K562 (cell line): Measurements from ENCODE around the gene MUC7. TPM values are rescaled to one million over a fixed set of nuclear protein-coding genes. Genes with fewer than 3 reads are reported as not detected.

Experiments used
- ATAC-seq: fragments of 200-7000 bp; cut with Tn5 transposase; 3 replicates; pipeline ENCODE4 v1.9.1; 2020; ENCODE audit warnings: moderate library complexity
- BruUV-seq: library from RNA; stranded (reverse); fragments of 400-500 nt; replicated peaks from 2 replicates; lab custom pipeline; 2021; lab: Mats Ljungman, UMichigan
- CTCF ChIA-PET: fragments of 300-600 bp; formaldehyde crosslinking; extraction: SDS; loops from one replicate; lab custom pipeline; 2021; ENCODE audit warnings: low intra/inter-chr PET ratio; lab: Yijun Ruan, JAX
- POLR2A ChIA-PET: fragments of 300-600, 350-650 bp; sonication (Branson Sonifier 250); formaldehyde crosslinking; extraction: SDS; loops from one replicate; lab custom pipeline; 2021; ENCODE audit warnings: antibody characterized with exemption, inconsistent platforms; lab: Yijun Ruan, JAX
- DNase-seq, 4 experiments: peaks; one replicate each; pipeline versions ENCODE4 v3.0.0 to v3.0.0-alpha.2; 2011 to 2018; ENCODE audit warnings: low spot score in 3 of 4, mixed read lengths in 3 of 4; ENCODE audit errors: extremely low read depth in 1 of 4
- FAIRE-seq: peaks from 2 replicates; lab custom pipeline; 2011; peaks lifted over from hg19 to GRCh38; lab: Jason Lieb, UNC
- H2AFZ ChIP-seq: 2 replicates; pipeline ENCODE4 v1.6.0; 2011; ENCODE audit warnings: low read depth, low read length, control low read depth, inconsistent platforms
- H3K27ac ChIP-seq: fragments of 200-600 bp; 3 replicates; pipeline ENCODE4 v1.8.0; 2011; ENCODE audit warnings: low read depth, mild to moderate bottlenecking, control low read depth, inconsistent platforms, low read length, moderate library complexity, mixed read lengths; ENCODE audit errors: extremely low read depth
- H3K27me3 ChIP-seq, 2 experiments: fragments of 300-600 bp in 1 of 2; 2 replicates in 1 of 2; 3 replicates in 1 of 2; pipeline versions ENCODE4 v1.6.0 to v1.8.0; 2011; ENCODE audit warnings: inconsistent platforms in 2 of 2, low read length in 2 of 2, mild to moderate bottlenecking in 1 of 2, mixed read lengths in 1 of 2, moderate library complexity in 1 of 2; ENCODE audit not compliant: control insufficient read depth in 2 of 2, insufficient read depth in 2 of 2
- H3K36me3 ChIP-seq: fragments of 300-600 bp; 3 replicates; pipeline ENCODE4 v1.8.0; 2011; ENCODE audit warnings: mild to moderate bottlenecking, low read length, inconsistent platforms; ENCODE audit not compliant: control insufficient read depth, insufficient read depth
- H3K4me1 ChIP-seq, 2 experiments: fragments of 200-600 bp in 1 of 2; replicated peaks in 1 of 2; 2 replicates in 1 of 2; 3 replicates in 1 of 2; pipeline versions ENCODE4 v1.5.1 to v1.8.0; 2011; ENCODE audit warnings: inconsistent platforms in 2 of 2, low read length in 2 of 2, mild to moderate bottlenecking in 1 of 2, mixed read lengths in 1 of 2, moderate library complexity in 1 of 2; ENCODE audit not compliant: control insufficient read depth in 2 of 2, insufficient read depth in 2 of 2
- H3K4me2 ChIP-seq: 2 replicates; pipeline ENCODE4 v1.6.1; 2011; ENCODE audit warnings: low read length, control low read depth, inconsistent platforms, mixed read lengths; ENCODE audit not compliant: insufficient read depth
- H3K4me3 ChIP-seq: fragments of 200-600 bp; sonication (generic), shearing (Covaris generic); 2 replicates; pipeline ENCODE4 v1.5.1; 2016; ENCODE audit warnings: control low read depth, inconsistent platforms
- H3K79me2 ChIP-seq: fragments of 200-600 bp; 3 replicates; pipeline ENCODE4 v1.8.0; 2011; ENCODE audit warnings: low read length, inconsistent platforms; ENCODE audit not compliant: control insufficient read depth, insufficient read depth
- H3K9ac ChIP-seq, 2 experiments: 2 replicates each; pipeline versions ENCODE4 v1.6.0 to v1.6.1; 2011; ENCODE audit warnings: low read depth in 2 of 2, low read length in 2 of 2, control low read depth in 1 of 2, inconsistent platforms in 1 of 2, mild to moderate bottlenecking in 1 of 2, mixed read lengths in 1 of 2; ENCODE audit not compliant: insufficient read depth in 1 of 2
- H3K9me1 ChIP-seq: one replicate; pipeline ENCODE4 v1.6.0; 2011; ENCODE audit warnings: inconsistent platforms, mild to moderate bottlenecking, low read length, moderate library complexity; ENCODE audit not compliant: control insufficient read depth, insufficient read depth
- H3K9me3 ChIP-seq: replicated peaks from 2 replicates; pipeline ENCODE4 v1.5.1; 2011; ENCODE audit warnings: low read depth, low read length, inconsistent platforms; ENCODE audit not compliant: control insufficient read depth, insufficient read depth
- H4K20me1 ChIP-seq: replicated peaks from 2 replicates; pipeline ENCODE4 v1.6.1; 2011; ENCODE audit warnings: low read length, inconsistent platforms, mixed read lengths; ENCODE audit not compliant: control insufficient read depth, insufficient read depth
- BRF2 ChIP-seq: IDR thresholded peaks from 3 replicates; pipeline ENCODE4 v1.6.1; 2011; ENCODE audit warnings: borderline replicate concordance, mild to moderate bottlenecking; ENCODE audit not compliant: insufficient read length, insufficient read depth
- CAMTA2 ChIP-seq: fragments of 250-450 bp; sonication (Bioruptor Pico); conservative IDR thresholded peaks from 2 replicates; pipeline ENCODE4 v1.5.1; 2022
- CCAR2 ChIP-seq: fragments of 200-400 bp; formaldehyde crosslinking; IDR thresholded peaks from 2 replicates; pipeline ENCODE4 v1.6.1; 2017; ENCODE audit warnings: mild to moderate bottlenecking, low read depth, low read length
- CHD1 ChIP-seq: fragments of 200-600 bp; sonication (generic); IDR thresholded peaks from one replicate; pipeline ENCODE4 v1.6.1; 2012; ENCODE audit warnings: mild to moderate bottlenecking, moderate library complexity, low read length, inconsistent platforms
- ILF3 ChIP-seq: fragments of 450-650 bp; IDR thresholded peaks from 2 replicates; pipeline ENCODE4 v1.6.1; 2018; ENCODE audit warnings: antibody characterized with exemption, mild to moderate bottlenecking, moderate library complexity, borderline replicate concordance
- MTF1 ChIP-seq: fragments of 250-450 bp; sonication (Bioruptor Pico); IDR thresholded peaks from 2 replicates; pipeline ENCODE4 v1.9.0; 2021; ENCODE audit warnings: moderate library complexity, mild to moderate bottlenecking, inconsistent platforms, borderline replicate concordance
- NR0B1 ChIP-seq: fragments of 450-650 bp; IDR thresholded peaks from one replicate; pipeline ENCODE4 v1.6.1; 2018; ENCODE audit warnings: mild to moderate bottlenecking, moderate library complexity; ENCODE audit not compliant: partially characterized antibody
- PATZ1 ChIP-seq: fragments of 250-450 bp; sonication (Bioruptor Pico); IDR thresholded peaks from 2 replicates; pipeline ENCODE4 v1.5.0; 2020; ENCODE audit warnings: mild to moderate bottlenecking, borderline replicate concordance
- PCBP1 ChIP-seq: fragments of 200-400 bp; formaldehyde crosslinking; IDR thresholded peaks from 2 replicates; pipeline ENCODE4 v1.6.1; 2018; ENCODE audit warnings: mild to moderate bottlenecking, low read depth, low read length; ENCODE audit not compliant: poor library complexity, severe bottlenecking
- POLR2AphosphoS2 ChIP-seq: IDR thresholded peaks from 2 replicates; pipeline ENCODE4 v1.6.1; 2012; ENCODE audit warnings: low read length, improper control_type of control experiment
- RBM14 ChIP-seq: fragments of 200-400 bp; formaldehyde crosslinking; IDR thresholded peaks from 2 replicates; pipeline ENCODE4 v1.6.1; 2018; ENCODE audit warnings: low read depth, mild to moderate bottlenecking, low read length, moderate library complexity, borderline replicate concordance; ENCODE audit not compliant: insufficient read depth
- SMAD2 ChIP-seq: fragments of 150-350 bp; IDR thresholded peaks from 2 replicates; pipeline ENCODE4 v1.6.1; 2014; ENCODE audit warnings: low read depth, mild to moderate bottlenecking, low read length
- ZNF280A ChIP-seq: fragments of 450-650 bp; IDR thresholded peaks from 2 replicates; pipeline ENCODE4 v1.6.1; 2018; ENCODE audit warnings: mild to moderate bottlenecking, low read depth; ENCODE audit not compliant: partially characterized antibody
- ZNF707 ChIP-seq: fragments of 250-450 bp; sonication (Bioruptor Pico); conservative IDR thresholded peaks from 2 replicates; pipeline ENCODE4 v1.8.0; 2022; ENCODE audit warnings: inconsistent platforms, mild to moderate bottlenecking, moderate library complexity
- ZNF77 ChIP-seq: fragments of 250-450 bp; sonication (Bioruptor Pico); IDR thresholded peaks from 2 replicates; pipeline ENCODE4 v1.5.0; 2020
- ZNF778 ChIP-seq: fragments of 450-650 bp; formaldehyde crosslinking; IDR thresholded peaks from 2 replicates; pipeline ENCODE4 v1.4.0; 2020; ENCODE audit warnings: mild to moderate bottlenecking, moderate library complexity
- WGBS: fragments of 100-300 bp; shearing (Covaris generic); methylation state at CpG from one replicate; pipeline ENCODE4 v1.1.6; 2016; ENCODE audit warnings: low coverage, mixed read lengths; ENCODE audit not compliant: insufficient coverage; ENCODE audit errors: missing lambda C conversion rate; 5-methylcytosine and 5-hydroxymethylcytosine counted together
- in situ Hi-C: fragments of 300-500 bp; cut with MboI; formaldehyde crosslinking; loops from 4 replicates; pipeline ENCODE4 v1.15.0; 2018; ENCODE audit warnings: inconsistent platforms, mixed read lengths
- intact Hi-C: fragments of 100-400 bp; cut with micrococcal nuclease; formaldehyde crosslinking; loops from 2 replicates; pipeline ENCODE4 v1.14.2; 2022
- polyA plus RNA-seq, 8 experiments: library from polyadenylated mRNA; depleted of rRNA in 4 of 8; stranded (reverse) in 5 of 8; unstranded in 3 of 8; fragments of >200 nt; fragmentation: Nextera tagmentation in 2 of 8; fragmentation: Illumina TruSeq in 1 of 8; extraction: Ambion mirVana in 2 of 8; extraction: Trizol in 1 of 8; gene quantifications; 2 replicates each; pipeline versions ENCODE4 v1.2.1 to v1.2.3, GENCODE V29; 2011 to 2014; ENCODE audit warnings: inconsistent platforms in 1 of 8, missing spikeins in 1 of 8
- total RNA-seq, 7 experiments: library from RNA; depleted of rRNA in 6 of 7; stranded (reverse); fragments of >200 nt in 6 of 7; fragmentation: Illumina TruSeq in 2 of 7; extraction: Trizol in 2 of 7; gene quantifications; 2 replicates each; pipeline versions ENCODE4 v1.2.1 to v1.2.3, GENCODE V29; 2011 to 2021; ENCODE audit warnings: low replicate concordance in 1 of 7

MUC7 gene
- total and polyA plus RNA-seq, 9 of the 15 experiments (the other 6 are each of a cell fraction or from before 2014, with no cell fraction given) = not detected

GRCh38 chr4:70488748-70489147 is 16.8 kb downstream of the MUC7 start:
- FAIRE-seq (no peak), ATAC-seq (no peak), DNase-seq (no peak)
- no peaks in the 10 kb centered on the region for H3K9me1 ChIP-seq
- no peaks in the 10 kb centered on the region for H3K79me2 ChIP-seq
- no peak overlapping the region for H3K27ac ChIP-seq
- H3K9ac ChIP-seq = no peak overlapping the region
- H3K4me1 ChIP-seq = no peaks in the 10 kb centered on the region
- intact Hi-C loops (no loop called here), in situ Hi-C loops (no loop called here)
- no peak for TF ChIP-seq ZNF778 (CRISPR knock-in tag)
- TF ChIP-seq CCAR2 = no peak
- TF ChIP-seq POLR2AphosphoS2 = no peak
- TF ChIP-seq ILF3 = no peak
- TF ChIP-seq CAMTA2 = no peak
- TF ChIP-seq CHD1 = no peak
- TF ChIP-seq ZNF280A = no peak
- TF ChIP-seq MTF1 = no peak
- no peak for TF ChIP-seq PATZ1 (CRISPR knock-in tag)
- TF ChIP-seq RBM14 = no peak
- no peak for TF ChIP-seq ZNF707 (CRISPR knock-in tag)
- TF ChIP-seq SMAD2 = no peak
- no peak for TF ChIP-seq ZNF77
- no peak for TF ChIP-seq PCBP1
- TF ChIP-seq BRF2 = no peak
- TF ChIP-seq NR0B1 = no peak
- 3% methylated on average over 3 of the region's 3 CpGs for WGBS
- H3K4me2 ChIP-seq = no peak overlapping the region
- no peaks in the 10 kb centered on the region for H3K36me3 ChIP-seq
- BruUV-seq = no TSS peak
- ChIA-PET POLR2A (no interaction called here), CTCF (no interaction called here)
- H3K4me3 ChIP-seq = no peak overlapping the region
- no peaks in the 10 kb centered on the region for H3K27me3 ChIP-seq
- no peaks in the 10 kb centered on the region for H4K20me1 ChIP-seq
- H3K9me3 ChIP-seq = no peaks in the 10 kb centered on the region
- no peak overlapping the region for H2AFZ ChIP-seq
